ENCODE data around the gene KRIT1.
"Not testable (repeated sequence)": the region's sequence is repeated elsewhere in the genome, so short reads cannot be mapped to it uniquely, and the experiment has no call there.

KRIT1 gene

GRCh38 chr7:92255308-92255707 is 9.6 kb upstream of the KRIT1 start:
- no peak overlapping the region for H3K27ac ChIP-seq
- no peaks in the 10 kb centered on the region for H3K27me3 ChIP-seq
- no peak for TF ChIP-seq Cebpa-rat (IDR thresholded peaks at IDR 0.05)
- peaks cover 19 to 56% (median 39%) of the 10 kb centered on the region in 11 experiments for H3K9me3 ChIP-seq (replicated peaks in 1 of 11)
- H3K4me1 ChIP-seq: peaks cover 0 to 9% (median 0%) of the 10 kb centered on the region in 10 experiments; a peak in 2 of 20 replicates
- no peak overlapping the region for H3K4me2 ChIP-seq
- H3K36me3 ChIP-seq: peaks cover 19 to 61% (median 41%) of the 10 kb centered on the region in 11 experiments
- no peak overlapping the region for H3K4me3 ChIP-seq
- H4K20me1 ChIP-seq: peaks cover 0 to 37% (median 4%) of the 10 kb centered on the region in 11 experiments; a peak in 7 of 22 replicates
- H3K9ac ChIP-seq: no peak overlapping the region

DNA sequence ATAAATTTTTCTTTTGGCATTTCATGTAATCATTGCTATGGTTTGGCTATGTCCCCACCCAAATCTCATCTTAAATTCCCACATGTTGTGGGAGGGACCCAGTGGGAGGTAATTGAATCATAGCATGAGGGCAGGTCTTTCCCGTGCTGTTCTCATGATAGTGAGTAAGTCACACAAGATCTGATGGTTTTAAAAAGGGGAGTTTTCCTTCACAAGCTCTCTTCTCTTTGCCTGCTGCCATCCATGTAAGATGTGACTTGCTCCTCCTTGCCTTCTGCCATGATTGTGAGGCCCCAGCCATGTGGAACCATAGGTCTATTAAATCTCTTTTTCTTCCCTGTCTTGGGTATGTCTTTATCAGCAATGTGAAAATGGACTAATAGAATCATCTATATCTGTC is 9.1 kb upstream of the KRIT1 start:
- Histone ChIP-seq H3K36me3 (peaks cover 16 to 56% (median 36%) of the 10 kb centered on the region in 11 experiments; a peak in 21 of 22 replicates), H4K20me1 (peaks cover 0 to 32% (median 4%) of the 10 kb centered on the region in 11 experiments; a peak in 7 of 22 replicates), H3K9me3 (replicated peaks in 1 of 11) (peaks cover 19 to 51% (median 34%) of the 10 kb centered on the region in 11 experiments)
- H3K27ac ChIP-seq, H3K4me3 ChIP-seq, H3K4me2 ChIP-seq, H3K4me1 ChIP-seq, H3K9ac ChIP-seq, H3K27me3 ChIP-seq: not testable (repeated sequence)

DNA sequence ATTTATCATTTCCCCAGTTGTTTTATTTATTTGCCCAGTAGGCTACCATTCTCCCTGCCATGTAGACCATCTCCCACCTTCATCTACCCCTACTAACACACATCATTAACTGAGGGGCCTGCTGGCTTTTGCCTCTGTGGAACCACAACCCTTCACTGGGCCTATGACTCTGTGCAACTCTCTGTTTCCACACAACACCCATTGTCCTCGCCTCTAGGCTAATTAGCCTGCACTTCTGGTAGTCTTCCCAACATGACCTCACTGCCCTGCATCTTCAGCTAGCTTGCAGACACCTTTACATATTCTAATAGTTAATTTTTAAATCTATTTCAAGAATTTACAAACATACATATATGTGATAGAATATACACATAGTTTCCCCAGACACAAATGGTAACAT is 7.5 kb upstream of the KRIT1 start:
- Histone ChIP-seq H3K27ac (no peak overlapping the region), H3K9ac (no peak overlapping the region), H4K20me1 (peaks cover 0 to 31% (median 11%) of the 10 kb centered on the region in 11 experiments; a peak in 7 of 22 replicates), H3K36me3 (peaks cover 22 to 56% (median 39%) of the 10 kb centered on the region in 11 experiments; a peak in 21 of 22 replicates), H3K4me3 (no peak overlapping the region), H3K4me2 (no peak overlapping the region), H3K9me3 (replicated peaks in 1 of 11) (peaks cover 19 to 46% (median 30%) of the 10 kb centered on the region in 11 experiments), H3K4me1 (peaks cover 2 to 8% (median 4%) of the 10 kb centered on the region in 10 experiments), H3K27me3 (no peaks in the 10 kb centered on the region)
- no peak for TF ChIP-seq Cebpa-rat (IDR thresholded peaks at IDR 0.05)

- no peak for TF ChIP-seq Cebpa-rat (IDR thresholded peaks at IDR 0.05)
- H3K9ac ChIP-seq: no peak overlapping the region
- H3K4me3 ChIP-seq: no peak overlapping the region
- peaks cover 19 to 37% (median 30%) of the 10 kb centered on the region in 11 experiments for H3K9me3 ChIP-seq (replicated peaks in 1 of 11)
- H4K20me1 ChIP-seq: peaks cover 0 to 43% (median 18%) of the 10 kb centered on the region in 11 experiments; a peak in 11 of 22 replicates
- H3K27me3 ChIP-seq: no peaks in the 10 kb centered on the region
- no peak overlapping the region for H3K27ac ChIP-seq
- peaks cover 22 to 56% (median 39%) of the 10 kb centered on the region in 11 experiments; a peak in 21 of 22 replicates for H3K36me3 ChIP-seq
- H3K4me2 ChIP-seq: no peak overlapping the region
- H3K4me1 ChIP-seq: peaks cover 13 to 21% (median 17%) of the 10 kb centered on the region in 10 experiments
These were observed 5.5 kb upstream of the KRIT1 start for GRCh38 chr7:92251181-92251580.

DNA sequence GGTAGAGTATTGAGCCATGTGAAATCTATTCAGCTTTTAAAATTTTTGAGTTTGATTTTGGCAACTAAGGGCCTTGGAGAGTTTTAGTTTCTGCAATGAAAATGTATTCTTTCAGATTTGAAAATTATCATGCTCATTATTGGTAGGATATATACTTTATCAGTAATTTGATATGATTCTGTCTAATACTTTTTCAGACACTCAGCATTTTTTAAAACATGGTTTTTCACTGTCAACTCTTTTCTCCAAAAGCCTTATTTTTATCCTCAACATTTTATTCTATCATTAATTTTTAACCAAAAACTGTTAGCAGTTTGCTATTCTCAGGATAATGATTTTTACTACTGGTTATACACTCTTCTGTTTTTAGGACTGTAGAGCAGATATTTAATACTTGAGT is 4.9 kb upstream of the KRIT1 start:
- H3K27ac ChIP-seq: no peak overlapping the region
- H3K27me3 ChIP-seq: no peaks in the 10 kb centered on the region
- H3K9ac ChIP-seq: no peak overlapping the region
- TF ChIP-seq Cebpa-rat (IDR thresholded peaks at IDR 0.05): no peak
- H3K9me3 ChIP-seq (replicated peaks in 1 of 11): peaks cover 19 to 31% (median 30%) of the 10 kb centered on the region in 11 experiments
- peaks cover 13 to 21% (median 17%) of the 10 kb centered on the region in 10 experiments for H3K4me1 ChIP-seq
- peaks cover 22 to 56% (median 39%) of the 10 kb centered on the region in 11 experiments; a peak in 21 of 22 replicates for H3K36me3 ChIP-seq
- no peak overlapping the region for H3K4me2 ChIP-seq
- H3K4me3 ChIP-seq: no peak overlapping the region
- peaks cover 0 to 43% (median 18%) of the 10 kb centered on the region in 11 experiments; a peak in 11 of 22 replicates for H4K20me1 ChIP-seq

DNA sequence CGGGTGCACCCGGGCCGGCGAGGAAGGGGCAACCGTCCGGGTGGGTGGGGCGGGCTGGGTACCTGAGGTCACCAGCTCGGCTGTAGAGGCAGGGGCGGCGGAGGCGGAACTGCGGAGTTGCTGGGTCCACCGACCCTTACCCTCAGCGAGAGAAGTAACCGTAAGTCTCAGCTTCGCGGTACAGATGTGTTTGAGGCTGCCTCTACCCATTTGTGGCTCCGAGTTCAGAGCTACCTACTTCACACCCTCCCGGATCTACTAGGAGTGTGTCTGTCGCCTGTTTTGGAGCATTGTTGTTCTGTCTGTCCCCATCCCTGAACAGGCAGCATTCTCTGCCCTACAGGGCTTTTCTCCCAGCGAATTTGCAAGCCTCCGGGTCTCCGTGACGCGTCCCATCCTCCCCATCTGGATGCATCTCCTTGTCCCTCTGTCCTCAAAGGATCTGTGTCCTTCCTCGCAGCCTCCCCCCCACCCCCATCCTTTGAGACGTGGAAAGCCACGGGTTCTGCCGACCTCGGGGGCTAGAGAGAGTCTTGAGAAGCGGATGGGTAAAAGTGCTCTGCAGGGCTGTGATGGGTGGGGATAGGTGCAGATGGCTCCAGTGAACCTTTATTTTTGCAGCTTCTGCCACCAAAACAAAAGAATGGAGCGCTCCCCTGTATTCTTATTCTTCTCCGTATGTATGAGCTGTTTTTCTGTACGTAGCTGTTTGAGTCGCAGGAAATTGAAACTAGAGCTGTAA is 817 bp upstream of the KRIT1 start:
- Histone ChIP-seq H4K20me1 (peaks cover 0 to 43% (median 18%) of the 10 kb centered on the region in 11 experiments; a peak in 11 of 22 replicates), H3K4me2 (peak overlapping the region; percentile 76 to 97 (median 90)), H3K27ac (peak overlapping the region; percentile 86 to 97 (median 93); a peak in 20 of 22 replicates), H3K4me3 (peak overlapping the region; percentile 68 to 94 (median 83)), H3K9ac (peak overlapping the region; percentile 84 to 95 (median 93)), H3K9me3 (replicated peaks in 1 of 11) (no peaks in the 10 kb centered on the region), H3K27me3 (no peaks in the 10 kb centered on the region), H3K4me1 (peaks cover 28 to 44% (median 36%) of the 10 kb centered on the region in 10 experiments), H3K36me3 (peaks cover 9 to 29% (median 12%) of the 10 kb centered on the region in 11 experiments; a peak in 16 of 22 replicates)
- TF ChIP-seq Cebpa-rat (IDR thresholded peaks at IDR 0.05): no peak

GRCh38 chr7:92244808-92245486 is 767 bp downstream of the KRIT1 start:
- Histone ChIP-seq H3K27me3 (no peaks in the 10 kb centered on the region), H3K36me3 (peaks cover 23 to 38% (median 26%) of the 10 kb centered on the region in 11 experiments), H3K4me2 (peak overlapping the region; percentile 84 to 97 (median 91)), H3K4me3 (peak overlapping the region; percentile 68 to 94 (median 83)), H3K27ac (peak overlapping the region; percentile 86 to 97 (median 93)), H3K4me1 (peaks cover 28 to 44% (median 36%) of the 10 kb centered on the region in 10 experiments), H4K20me1 (peaks cover 0 to 36% (median 16%) of the 10 kb centered on the region in 11 experiments; a peak in 11 of 22 replicates), H3K9ac (peak overlapping the region; percentile 84 to 95 (median 93)), H3K9me3 (replicated peaks in 1 of 11) (no peaks in the 10 kb centered on the region)
- TF ChIP-seq Cebpa-rat (IDR thresholded peaks at IDR 0.05): no peak

GRCh38 chr7:92242972-92243371 is 2.7 kb downstream of the KRIT1 start:
- H3K4me2 ChIP-seq: peak overlapping the region in 5 of 11 experiments; percentile 8 to 96 (median 20); a peak in 4 of 22 replicates
- peaks cover 0 to 20% (median 10%) of the 10 kb centered on the region in 11 experiments; a peak in 11 of 22 replicates for H4K20me1 ChIP-seq
- H3K36me3 ChIP-seq: peaks cover 33 to 49% (median 40%) of the 10 kb centered on the region in 11 experiments
- no peak overlapping the region for H3K27ac ChIP-seq
- no peaks in the 10 kb centered on the region for H3K27me3 ChIP-seq
- H3K4me3 ChIP-seq: no peak overlapping the region
- TF ChIP-seq Cebpa-rat (IDR thresholded peaks at IDR 0.05): peak in 6 of 11 experiments; percentile 48 to 78 (median 56); a peak in 10 of 22 replicates
- H3K9me3 ChIP-seq (replicated peaks in 1 of 11): no peaks in the 10 kb centered on the region
- peaks cover 21 to 35% (median 30%) of the 10 kb centered on the region in 10 experiments for H3K4me1 ChIP-seq
- no peak overlapping the region for H3K9ac ChIP-seq

GRCh38 chr7:92230547-92230946 is 15.2 kb downstream of the KRIT1 start:
- Histone ChIP-seq H3K9ac (no peak overlapping the region), H3K9me3 (replicated peaks in 1 of 11) (peaks cover 0 to 14% (median 9%) of the 10 kb centered on the region in 11 experiments; a peak in 13 of 22 replicates), H3K4me2 (no peak overlapping the region), H3K27ac (no peak overlapping the region), H4K20me1 (no peaks in the 10 kb centered on the region), H3K4me3 (no peak overlapping the region), H3K4me1 (no peaks in the 10 kb centered on the region), H3K36me3 (peaks cover 85 to 100% (median 93%) of the 10 kb centered on the region in 11 experiments), H3K27me3 (no peaks in the 10 kb centered on the region)
- TF ChIP-seq Cebpa-rat (IDR thresholded peaks at IDR 0.05): no peak
